ENCODE data around the gene BTBD1.
"Not testable (repeated sequence)": the region's sequence is repeated elsewhere in the genome, so short reads cannot be mapped to it uniquely, and the experiment has no call there.

BTBD1 gene

DNA sequence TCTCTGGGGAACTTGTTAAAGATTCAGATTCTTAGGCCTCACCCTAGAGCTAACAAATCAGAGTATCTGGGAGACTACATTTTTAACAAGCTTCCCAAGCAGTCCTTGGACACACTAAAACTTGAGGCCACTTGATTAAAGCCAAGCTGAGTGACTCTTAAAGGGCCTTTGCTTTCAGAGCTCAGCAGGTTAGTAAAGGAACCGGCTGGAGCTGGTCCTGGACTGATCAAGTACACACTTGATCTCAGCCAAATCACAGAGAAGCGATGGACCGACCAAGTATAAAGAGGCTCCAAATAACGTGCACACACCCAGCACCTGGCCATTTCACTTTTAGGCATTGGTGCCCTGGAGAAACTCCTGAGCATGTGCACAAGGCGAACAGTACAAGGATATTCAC lies 27.5 kb upstream of the BTBD1 start:
- in situ Hi-C loops (cut with MboI; ENCODE audit: low sequenced_read_pairs): no loop called here

DNA sequence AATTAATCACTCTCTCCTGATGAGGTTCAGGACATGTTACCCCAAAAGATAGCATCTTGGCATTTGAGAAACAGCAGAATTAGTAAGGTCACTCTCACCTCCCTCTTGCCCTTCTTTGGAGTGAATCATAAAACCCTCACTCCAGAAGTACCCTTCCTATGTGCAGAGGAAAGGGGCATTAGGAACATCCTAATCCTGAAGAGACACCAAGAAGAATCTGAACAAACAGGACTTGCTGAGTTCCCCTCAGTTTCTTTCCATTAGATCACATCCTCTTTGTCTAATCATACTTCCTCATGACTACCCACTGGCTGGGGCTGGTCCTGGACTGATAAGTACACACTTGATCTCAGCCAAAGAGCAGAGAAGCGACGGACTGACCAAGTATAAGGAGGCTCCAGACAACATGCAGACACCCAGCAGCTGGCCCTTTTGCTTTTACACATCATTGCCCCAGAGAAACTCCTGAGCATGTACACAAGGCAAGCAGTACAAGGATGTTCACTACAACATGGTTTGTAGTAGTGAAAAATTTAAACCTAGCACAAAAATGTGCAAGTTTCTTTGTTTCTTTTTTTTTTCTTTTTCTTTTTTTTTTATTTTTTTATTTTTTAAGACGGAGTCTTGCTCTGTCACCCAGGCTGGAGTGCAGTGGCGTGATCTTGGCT lies 25.4 kb upstream of the BTBD1 start:
- in situ Hi-C loops (cut with MboI; ENCODE audit: low sequenced_read_pairs): no loop called here

DNA sequence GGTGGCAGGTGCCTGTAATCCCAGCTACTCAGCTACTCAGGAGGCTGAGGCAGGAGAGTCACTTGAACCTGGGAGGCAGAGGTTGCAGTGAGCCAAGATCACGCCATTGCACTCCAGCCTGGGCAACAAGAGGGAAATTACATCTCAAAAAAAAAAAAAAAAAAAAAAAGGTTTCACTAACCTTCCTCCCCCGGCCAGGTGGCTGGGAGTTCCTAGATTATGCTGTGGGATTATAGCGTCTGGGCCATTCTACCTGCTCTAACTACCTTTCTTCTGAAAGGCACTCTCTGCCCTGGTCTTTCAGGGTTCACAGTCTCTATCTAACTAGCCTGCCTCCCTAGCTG lies 24.9 kb upstream of the BTBD1 start:
- in situ Hi-C loops (cut with MboI; ENCODE audit: low sequenced_read_pairs): not testable (repeated sequence)

- in situ Hi-C loops (cut with MboI; ENCODE audit: low sequenced_read_pairs): no loop called here
These were observed 23.4 kb upstream of the BTBD1 start for GRCh38 chr15:83090465-83090864.

DNA sequence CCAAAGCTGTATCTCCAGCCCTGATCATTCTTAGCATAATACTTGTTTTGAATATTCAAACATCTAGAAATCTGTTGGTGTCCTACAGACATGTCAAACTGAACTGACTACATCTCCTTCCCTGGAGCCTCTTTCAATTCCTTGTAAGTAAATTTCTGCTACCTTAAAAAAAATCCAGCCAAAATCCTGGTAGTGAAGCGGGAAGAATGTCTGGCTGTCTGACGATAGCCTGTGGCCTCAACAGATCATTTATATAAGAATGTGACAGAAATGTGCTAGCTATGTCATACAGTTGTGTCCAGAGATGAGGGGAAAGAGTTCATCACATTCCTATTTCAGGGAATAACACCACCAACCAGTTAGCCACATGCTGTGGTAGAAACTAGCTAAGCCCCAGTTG lies 21.8 kb upstream of the BTBD1 start:
- in situ Hi-C loops (cut with MboI; ENCODE audit: low sequenced_read_pairs): no loop called here

- in situ Hi-C loops (cut with MboI; ENCODE audit: low sequenced_read_pairs): no loop called here
These were observed 20.5 kb upstream of the BTBD1 start for GRCh38 chr15:83087576-83087975.

GRCh38 chr15:83085864-83086552 lies 19.0 kb upstream of the BTBD1 start:
- in situ Hi-C loops (cut with MboI; ENCODE audit: low sequenced_read_pairs): not testable (repeated sequence)

GRCh38 chr15:83085461-83085860 lies 18.4 kb upstream of the BTBD1 start:
- in situ Hi-C loops (cut with MboI; ENCODE audit: low sequenced_read_pairs): not testable (repeated sequence)

- in situ Hi-C loops (cut with MboI; ENCODE audit: low sequenced_read_pairs): no loop called here
These were observed 15.8 kb upstream of the BTBD1 start for GRCh38 chr15:83082730-83083386.

- in situ Hi-C loops (cut with MboI; ENCODE audit: low sequenced_read_pairs): no loop called here
These were observed 14.4 kb upstream of the BTBD1 start for GRCh38 chr15:83081256-83082014.

DNA sequence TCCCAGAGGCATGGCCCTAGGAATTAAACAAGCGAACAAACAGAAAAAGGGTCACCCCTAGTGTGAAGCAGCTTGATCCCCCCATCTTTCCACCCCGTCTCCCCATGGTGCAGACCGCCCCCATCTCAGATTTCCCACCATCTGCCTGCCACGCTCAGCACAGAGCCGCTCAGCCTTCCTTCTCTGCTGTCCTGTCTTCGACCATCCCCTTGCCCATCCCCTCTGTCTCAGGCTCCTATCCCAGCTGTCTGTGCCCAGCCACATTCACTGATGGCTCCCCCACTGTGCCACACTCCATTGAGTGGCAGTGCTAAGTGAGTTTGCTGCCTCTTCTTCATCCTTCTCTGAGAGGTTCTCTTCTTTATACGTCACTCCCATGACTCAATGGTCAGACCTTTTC lies 11.7 kb upstream of the BTBD1 start:
- in situ Hi-C loops (cut with MboI; ENCODE audit: low sequenced_read_pairs): no loop called here

DNA sequence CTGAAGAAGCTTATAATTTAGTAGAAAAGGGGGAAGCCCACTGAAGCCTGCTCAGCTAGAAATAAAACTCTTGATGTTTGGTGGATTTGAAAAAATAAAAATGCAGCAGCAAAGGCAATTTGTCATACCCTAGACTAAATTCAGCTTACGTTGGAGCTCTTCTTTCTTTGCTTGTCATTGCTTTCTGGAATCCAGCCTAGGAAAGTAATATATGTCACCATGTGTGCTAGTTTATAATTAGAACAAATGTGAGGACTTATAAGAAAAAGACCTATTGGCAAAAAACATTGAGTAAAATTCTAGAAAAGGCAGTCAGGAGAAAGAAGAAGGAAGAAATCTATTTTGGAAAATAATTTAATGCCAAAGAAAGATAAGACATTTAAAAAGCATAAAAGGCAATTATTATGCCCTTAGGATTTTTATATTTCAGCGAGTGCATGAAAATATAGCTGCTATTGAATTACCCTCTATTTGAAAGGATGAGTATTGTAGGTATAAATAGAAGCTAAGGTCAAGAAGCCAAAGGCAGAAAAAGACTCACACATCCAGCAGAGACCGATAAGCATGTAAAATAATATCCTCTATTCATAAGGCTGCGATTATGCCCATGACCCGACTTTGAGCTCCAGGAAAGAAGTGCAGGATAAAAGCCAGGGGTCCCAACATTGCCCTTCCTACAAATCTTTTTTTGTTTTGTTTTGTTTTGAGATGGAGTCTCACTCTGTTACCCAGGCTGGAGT lies 10.6 kb upstream of the BTBD1 start:
- in situ Hi-C loops (cut with MboI; ENCODE audit: low sequenced_read_pairs): no loop called here

DNA sequence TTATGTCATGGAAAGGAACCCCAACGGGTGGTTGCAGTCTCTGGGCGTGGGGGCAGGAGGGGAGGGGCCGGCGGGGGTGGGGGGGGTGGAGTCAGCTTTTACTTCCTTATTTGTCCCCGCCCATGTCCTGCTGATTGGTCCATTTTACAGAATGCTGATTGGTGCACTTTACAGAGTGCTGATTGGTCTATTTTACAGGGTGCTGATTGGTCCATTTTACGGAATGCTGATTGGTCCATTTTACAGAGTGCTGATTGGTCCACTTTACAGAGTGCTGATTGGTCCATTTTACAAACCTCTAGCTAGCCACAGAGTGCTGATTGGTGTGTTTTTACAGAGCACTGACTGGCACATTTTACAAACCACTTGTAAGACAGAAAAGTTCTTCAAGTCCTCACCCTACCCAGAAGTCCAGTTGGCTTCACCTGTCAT lies 2.2 kb upstream of the BTBD1 start:
- in situ Hi-C loops (cut with MboI; ENCODE audit: low sequenced_read_pairs): not testable (repeated sequence)

DNA sequence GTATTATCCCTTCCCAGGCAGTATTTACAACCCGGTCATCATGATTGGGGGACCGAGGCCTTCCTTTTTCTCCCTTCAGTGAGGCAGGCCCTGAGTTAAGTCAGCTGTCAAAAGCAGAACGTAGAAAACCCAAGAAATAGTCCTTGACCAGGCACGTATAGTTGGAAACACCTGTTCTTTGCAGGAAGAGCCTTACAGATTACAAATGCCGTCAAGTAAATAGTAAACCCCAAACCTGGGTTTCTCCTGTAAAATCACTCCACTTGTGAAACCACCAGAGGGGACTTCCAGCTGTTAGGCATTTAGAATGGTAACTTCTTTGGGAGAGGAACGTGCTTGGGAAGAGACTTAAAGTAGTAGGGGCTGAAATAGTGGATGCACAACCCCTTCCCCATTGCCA lies 1.0 kb upstream of the BTBD1 start:
- in situ Hi-C loops (cut with MboI; ENCODE audit: low sequenced_read_pairs): no loop called here

- in situ Hi-C loops (cut with MboI; ENCODE audit: low sequenced_read_pairs): no loop called here
These were observed 548 bp upstream of the BTBD1 start for GRCh38 chr15:83067638-83067962.

- in situ Hi-C loops (cut with MboI; ENCODE audit: low sequenced_read_pairs): no loop called here
These were observed 868 bp downstream of the BTBD1 start for GRCh38 chr15:83066034-83066733.

DNA sequence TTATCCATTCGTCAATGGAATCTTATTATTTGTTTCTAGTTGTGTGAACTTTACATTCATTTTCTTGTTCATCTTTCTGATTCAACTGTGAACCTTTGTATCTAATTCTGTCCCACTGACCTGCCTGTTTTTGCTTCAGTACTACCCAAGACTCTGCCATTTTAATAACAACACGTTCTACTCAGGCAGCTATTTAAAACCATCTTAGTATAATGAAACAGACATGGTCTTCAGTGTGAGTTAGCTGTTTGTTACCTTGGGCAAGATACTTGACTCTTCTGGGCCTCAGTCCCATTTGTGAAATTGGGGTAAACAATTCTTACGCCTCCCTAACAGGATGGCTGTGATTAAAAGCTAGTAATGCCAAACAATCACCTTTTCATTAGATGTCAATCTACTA lies 1.6 kb downstream of the BTBD1 start:
- in situ Hi-C loops (cut with MboI; ENCODE audit: low sequenced_read_pairs): no loop called here

DNA sequence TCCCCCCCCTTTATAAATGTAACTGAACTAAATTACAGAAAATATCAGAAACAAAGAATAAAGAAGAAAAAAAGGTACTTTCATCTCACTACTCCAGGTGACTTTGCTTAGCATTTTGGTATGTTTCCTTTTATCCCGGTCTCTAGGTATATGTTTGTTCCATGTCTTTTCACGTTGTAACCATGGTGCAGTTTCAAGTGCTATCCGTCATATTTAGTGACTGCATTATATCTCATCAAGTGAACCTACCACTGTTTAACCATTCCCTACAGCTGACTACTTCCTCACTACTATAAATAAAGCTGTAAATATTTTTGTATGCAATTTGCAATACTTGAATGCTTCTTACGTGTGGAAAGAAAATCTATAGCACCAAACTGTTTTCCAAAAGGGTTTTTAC lies 2.2 kb downstream of the BTBD1 start:
- in situ Hi-C loops (cut with MboI; ENCODE audit: low sequenced_read_pairs): no loop called here

GRCh38 chr15:83063551-83063950 lies 3.5 kb downstream of the BTBD1 start:
- in situ Hi-C loops (cut with MboI; ENCODE audit: low sequenced_read_pairs): no loop called here

GRCh38 chr15:83062768-83063180 lies 4.3 kb downstream of the BTBD1 start:
- in situ Hi-C loops (cut with MboI; ENCODE audit: low sequenced_read_pairs): no loop called here
